Measurements from ENCODE around the gene UST.

UST gene

GRCh38 chr6:149063468-149063867 is 316.6 kb downstream of the UST start:
- DNase-seq (ENCODE audit: low read depth): no peak

GRCh38 chr6:149064001-149064659 is 317.3 kb downstream of the UST start:
- DNase-seq (ENCODE audit: low read depth): no peak

GRCh38 chr6:149064660-149065015 is 317.8 kb downstream of the UST start:
- DNase-seq (ENCODE audit: low read depth): no peak

- no peak for DNase-seq (ENCODE audit: low read depth)
These were observed 318.3 kb downstream of the UST start for GRCh38 chr6:149065121-149065520.

GRCh38 chr6:149065658-149066556 is 319.1 kb downstream of the UST start:
- no peak for DNase-seq (ENCODE audit: low read depth)

- DNase-seq (ENCODE audit: low read depth): no peak
These were observed 325.2 kb downstream of the UST start for GRCh38 chr6:149071997-149072396.

- no peak for DNase-seq (ENCODE audit: low read depth)
These were observed 328.0 kb downstream of the UST start for GRCh38 chr6:149074832-149075258.

- no peak for DNase-seq (ENCODE audit: low read depth)
These were observed 329.0 kb downstream of the UST start for GRCh38 chr6:149075616-149076354.

GRCh38 chr6:149076355-149076734 is 329.5 kb downstream of the UST start:
- no peak for DNase-seq (ENCODE audit: low read depth)

- DNase-seq (ENCODE audit: low read depth): no peak
These were observed 330.4 kb downstream of the UST start for GRCh38 chr6:149077208-149077607.

- no peak for DNase-seq (ENCODE audit: low read depth)
These were observed 331.5 kb downstream of the UST start for GRCh38 chr6:149078211-149078782.

GRCh38 chr6:149079456-149079855 is 332.6 kb downstream of the UST start:
- no peak for DNase-seq (ENCODE audit: low read depth)

GRCh38 chr6:149079911-149080491 is 333.2 kb downstream of the UST start:
- DNase-seq (ENCODE audit: low read depth): no peak

GRCh38 chr6:149080511-149080910 is 333.7 kb downstream of the UST start:
- DNase-seq (ENCODE audit: low read depth): no peak

- no peak for DNase-seq (ENCODE audit: low read depth)
These were observed 334.5 kb downstream of the UST start for GRCh38 chr6:149081281-149081680.

- peak; percentile 72 for DNase-seq (ENCODE audit: low read depth)
These were observed 335.5 kb downstream of the UST start for GRCh38 chr6:149082320-149082719.

GRCh38 chr6:149084026-149084425 is 337.2 kb downstream of the UST start:
- no peak for DNase-seq (ENCODE audit: low read depth)

GRCh38 chr6:149084808-149085556 is 338.2 kb downstream of the UST start:
- no peak for DNase-seq (ENCODE audit: low read depth)

- no peak for DNase-seq (ENCODE audit: low read depth)
These were observed 338.7 kb downstream of the UST start for GRCh38 chr6:149085557-149085938.

- no peak for DNase-seq (ENCODE audit: low read depth)
These were observed 339.5 kb downstream of the UST start for GRCh38 chr6:149086363-149086762.

- no peak for DNase-seq (ENCODE audit: low read depth)
These were observed 341.1 kb downstream of the UST start for GRCh38 chr6:149087898-149088297.

All from activated T-cell treated with anti-CD3 and anti-CD28 coated beads for 48 hours (primary cell).